Panc1 (cell line): ENCODE measurements around the gene CRIP2. TPM values are rescaled to one million over a fixed set of nuclear protein-coding genes. Genes with fewer than 3 reads are reported as not detected.

Source experiments
- ATAC-seq: fragments of 200-7000 bp; cut with Tn5 transposase; 2 replicates; pipeline ENCODE4 v1.9.1; 2020; ENCODE audit warnings: mild to moderate bottlenecking, moderate library complexity
- BruUV-seq: library from RNA; stranded (reverse); fragments of 400-500 nt; replicated peaks from 2 replicates; lab custom pipeline; 2021; lab: Mats Ljungman, UMichigan
- CTCF ChIA-PET: fragments of 300-600 bp; sonication (Branson Sonifier 250); formaldehyde crosslinking; loops from one replicate; lab custom pipeline; 2022; ENCODE audit warnings: antibody characterized with exemption; lab: Charles Lee
- POLR2A ChIA-PET: fragments of 300-600 bp; sonication (Branson Sonifier 250); formaldehyde crosslinking; loops from one replicate; lab custom pipeline; 2022; ENCODE audit warnings: antibody characterized with exemption; lab: Charles Lee
- DNase-seq: peaks from one replicate; pipeline ENCODE4 v3.0.0-alpha.2; 2010; ENCODE audit warnings: low read depth, low spot score
- H3K27ac ChIP-seq: 2 replicates; pipeline ENCODE4 v1.5.1; 2011; ENCODE audit warnings: mild to moderate bottlenecking, low read length, inconsistent platforms
- H3K27me3 ChIP-seq: fragments of 200-500 bp; sonication (Bioruptor generic); 2 replicates; pipeline ENCODE4 v1.6.0; 2014; ENCODE audit warnings: low read length, inconsistent platforms; ENCODE audit not compliant: control insufficient read depth, insufficient read depth
- H3K36me3 ChIP-seq: fragments of 200-500 bp; sonication (Bioruptor generic); 2 replicates; pipeline ENCODE4 v1.5.1; 2014; ENCODE audit warnings: inconsistent platforms, mild to moderate bottlenecking, low read length, moderate library complexity; ENCODE audit not compliant: control insufficient read depth, insufficient read depth
- H3K4me1 ChIP-seq: 2 replicates; pipeline ENCODE4 v1.5.1; 2011; ENCODE audit warnings: inconsistent platforms, mild to moderate bottlenecking, low read length, moderate library complexity; ENCODE audit not compliant: control insufficient read depth, insufficient read depth
- H3K4me3 ChIP-seq, 2 experiments: 2 replicates each; pipeline ENCODE4 v1.5.1; 2011 to 2012; ENCODE audit warnings: low read depth in 2 of 2, low read length in 2 of 2, mild to moderate bottlenecking in 2 of 2, inconsistent platforms in 1 of 2, moderate library complexity in 1 of 2
- H3K9me3 ChIP-seq: fragments of 200-500 bp; sonication (Bioruptor generic); 2 replicates; pipeline ENCODE4 v1.5.1; 2014; ENCODE audit warnings: low read depth, mild to moderate bottlenecking, inconsistent platforms, low read length, moderate library complexity; ENCODE audit not compliant: control insufficient read depth, insufficient read depth
- CTCF ChIP-seq: fragments of 450-650 bp; IDR thresholded peaks from 2 replicates; pipeline ENCODE4 v1.5.1; 2017; ENCODE audit warnings: mild to moderate bottlenecking
- POLR2AphosphoS5 ChIP-seq: IDR thresholded peaks from 2 replicates; pipeline ENCODE4 v1.6.1; 2012; ENCODE audit warnings: mild to moderate bottlenecking, low read depth, low read length, moderate library complexity
- REST ChIP-seq, 2 experiments: IDR thresholded peaks; 2 replicates each; pipeline ENCODE4 v1.6.1; 2011 to 2012; ENCODE audit warnings: low read depth in 2 of 2, control low read depth in 1 of 2, low read length in 1 of 2, mild to moderate bottlenecking in 1 of 2, moderate library complexity in 1 of 2; ENCODE audit not compliant: insufficient read depth in 1 of 2
- SIN3A ChIP-seq: IDR thresholded peaks from 2 replicates; pipeline ENCODE4 v1.6.1; 2012; ENCODE audit warnings: low read depth, mild to moderate bottlenecking, low read length, moderate library complexity, borderline replicate concordance; ENCODE audit not compliant: insufficient read depth
- TCF7L2 ChIP-seq: IDR thresholded peaks from 2 replicates; pipeline ENCODE4 v1.6.1; 2011; ENCODE audit warnings: mild to moderate bottlenecking, low read depth, low read length, inconsistent platforms
- in situ Hi-C: cut with HindIII; loops from 2 replicates; pipeline ENCODE4 v1.10.0; 2016; ENCODE audit warnings: low sequenced_read_pairs, low pct_unique_long_range_greater_than_20kb
- intact Hi-C: fragments of 100-400 bp; cut with micrococcal nuclease; formaldehyde crosslinking; loops from one replicate; pipeline ENCODE4 v1.10.0; 2022; ENCODE audit not compliant: unreplicated experiment
- total RNA-seq: library from RNA; stranded (reverse); gene quantifications from one replicate; pipeline ENCODE4 v1.2.1, GENCODE V29; 2021; ENCODE audit not compliant: unreplicated experiment

Gene CRIP2
- total RNA-seq, 1 experiment from 2014 or later, result 280 TPM

- intact Hi-C loops, result no loop called here
- no peaks in the 10 kb centered on the region for H3K4me1 ChIP-seq
- no peaks in the 10 kb centered on the region for H3K36me3 ChIP-seq
- H3K4me3 ChIP-seq, result no peak overlapping the region
- BruUV-seq, result no TSS peak
- CTCF ChIA-PET, result no interaction called here
- H3K27ac ChIP-seq, result no peak overlapping the region
- POLR2A ChIA-PET, result no interaction called here
- ATAC-seq (no peak), DNase-seq (no peak)
- no peaks in the 10 kb centered on the region for H3K9me3 ChIP-seq
- no peaks in the 10 kb centered on the region for H3K27me3 ChIP-seq
- TF ChIP-seq REST (IDR thresholded peaks at IDR 0.05; ENCODE audit: insufficient read depth in 1 of 2, low read depth in 2 of 2, low read length in 1 of 2) (no peak), TCF7L2 (no peak), CTCF (no peak), SIN3A (no peak), POLR2AphosphoS5 (no peak)
- in situ Hi-C loops, result no loop called here
These were observed 33.6 kb upstream of the CRIP2 start for GRCh38 chr14:105440992-105441391.

GRCh38 chr14:105442125-105442524, 32.5 kb upstream of the CRIP2 start:
- in situ Hi-C loops, result no loop called here
- ATAC-seq, result no peak
- TF ChIP-seq POLR2AphosphoS5, result no peak
- no peak for TF ChIP-seq SIN3A
- no peak for TF ChIP-seq TCF7L2
- TF ChIP-seq REST (IDR thresholded peaks at IDR 0.05; ENCODE audit: insufficient read depth in 1 of 2, low read depth in 2 of 2, low read length in 1 of 2), result no peak
- TF ChIP-seq CTCF, result no peak

More at GRCh38 chr14:105442125-105442524, 32.5 kb upstream of the CRIP2 start:
- H3K27ac ChIP-seq, result no peak overlapping the region
- intact Hi-C loops, result no loop called here
- DNase-seq, result no peak
- no peaks in the 10 kb centered on the region for H3K27me3 ChIP-seq
- no peak overlapping the region for H3K4me3 ChIP-seq
- H3K9me3 ChIP-seq, result no peaks in the 10 kb centered on the region
- no peaks in the 10 kb centered on the region for H3K4me1 ChIP-seq
- ChIA-PET CTCF (no interaction called here), POLR2A (no interaction called here)
- BruUV-seq, result TSS peak; percentile 64
- H3K36me3 ChIP-seq, result no peaks in the 10 kb centered on the region
